Measurements from ENCODE around the gene PTPN4. TPM values are rescaled to one million over a fixed set of nuclear protein-coding genes. Genes with fewer than 3 reads are reported as not detected.

The PTPN4 gene
- total RNA-seq, 2 experiments from 2014 or later, result 49.3 to 50.6 TPM

GRCh38 chr2:119732601-119733164, 27.0 kb upstream of the PTPN4 start:
- Histone ChIP-seq H4K20me1 (ENCODE audit: insufficient read depth, low read length) (no peaks in the 10 kb centered on the region), H3K9me2 (ENCODE audit: insufficient read depth, low read length) (no peaks in the 10 kb centered on the region), H3K36me3 (ENCODE audit: insufficient read depth, low read length) (no peaks in the 10 kb centered on the region), H3K4me3 (ENCODE audit: low read depth, low read length, poor library complexity, severe bottlenecking) (no peak overlapping the region), H2AFZ (ENCODE audit: low read length) (no peak overlapping the region), H3K4me1 (ENCODE audit: insufficient read depth, low read length, poor library complexity, severe bottlenecking) (no peaks in the 10 kb centered on the region), H3K79me2 (ENCODE audit: insufficient read depth, low read depth, low read length) (no peaks in the 10 kb centered on the region), H3K4me2 (ENCODE audit: low read length) (no peak overlapping the region), H3K27ac (ENCODE audit: low read depth, low read length, poor library complexity, severe bottlenecking) (no peak overlapping the region), H3K9me3 (ENCODE audit: low read length) (no peaks in the 10 kb centered on the region)
- BruUV-seq (replicated peaks), result no TSS peak
- POLR2A ChIA-PET, result no interaction called here
- TF ChIP-seq CTCF (conservative IDR thresholded peaks at IDR 0.05; ENCODE audit: low read length), result no peak
- no peak for TF ChIP-seq EZH2phosphoT487 (IDR thresholded peaks at IDR 0.05; ENCODE audit: borderline replicate concordance, low read depth, low read length)
- intact Hi-C loops (cut with micrococcal nuclease; ENCODE audit: unreplicated experiment), result no loop called here
- CTCF ChIA-PET (ENCODE audit: unreplicated experiment), result no interaction called here
- DNase-seq (ENCODE audit: low spot score), result no peak

GRCh38 chr2:119734047-119734446, 25.7 kb upstream of the PTPN4 start:
- POLR2A ChIA-PET, result no interaction called here
- CTCF ChIA-PET (ENCODE audit: unreplicated experiment), result no interaction called here
- intact Hi-C loops (cut with micrococcal nuclease; ENCODE audit: unreplicated experiment), result no loop called here

More at GRCh38 chr2:119734047-119734446, 25.7 kb upstream of the PTPN4 start:
- no peak for DNase-seq (ENCODE audit: low spot score)
- BruUV-seq (replicated peaks), result no TSS peak
- Histone ChIP-seq H3K4me1 (ENCODE audit: insufficient read depth, low read length, poor library complexity, severe bottlenecking) (no peaks in the 10 kb centered on the region), H3K9me2 (ENCODE audit: insufficient read depth, low read length) (no peaks in the 10 kb centered on the region), H2AFZ (ENCODE audit: low read length) (no peak overlapping the region), H3K4me3 (ENCODE audit: low read depth, low read length, poor library complexity, severe bottlenecking) (no peak overlapping the region), H3K36me3 (ENCODE audit: insufficient read depth, low read length) (no peaks in the 10 kb centered on the region), H3K9me3 (ENCODE audit: low read length) (no peaks in the 10 kb centered on the region), H3K79me2 (ENCODE audit: insufficient read depth, low read depth, low read length) (no peaks in the 10 kb centered on the region), H3K4me2 (ENCODE audit: low read length) (no peak overlapping the region), H3K27ac (ENCODE audit: low read depth, low read length, poor library complexity, severe bottlenecking) (no peak overlapping the region), H4K20me1 (ENCODE audit: insufficient read depth, low read length) (no peaks in the 10 kb centered on the region)
- TF ChIP-seq EZH2phosphoT487 (IDR thresholded peaks at IDR 0.05; ENCODE audit: borderline replicate concordance, low read depth, low read length) (no peak), CTCF (conservative IDR thresholded peaks at IDR 0.05; ENCODE audit: low read length) (no peak)

Data from OCI-LY7 (cell line).